Fibroblast of skin of right quadriceps (primary cell): Measurements from ENCODE around the gene MKNK1.
A peak's percentile ranks its signal among the peaks of the same experiment; 100 is the strongest.

Source experiments
- DNase-seq: peaks from one replicate; pipeline ENCODE4 v3.0.0-alpha.2; 2013

Gene MKNK1

GRCh38 chr1:46557403-46557802, 46.7 kb downstream of the MKNK1 start:
- DNase-seq, result no peak

GRCh38 chr1:46556822-46557221, 47.2 kb downstream of the MKNK1 start:
- peak; percentile 29 for DNase-seq

- DNase-seq, result no peak
Observed at GRCh38 chr1:46555826-46556619, 48.0 kb downstream of the MKNK1 start.

- no peak for DNase-seq
Observed at GRCh38 chr1:46554597-46555381, 49.3 kb downstream of the MKNK1 start.

GRCh38 chr1:46554236-46554596, 49.9 kb downstream of the MKNK1 start:
- DNase-seq, result no peak

- no peak for DNase-seq
Observed at GRCh38 chr1:46553506-46553905, 50.6 kb downstream of the MKNK1 start.

GRCh38 chr1:46552357-46553237, 51.5 kb downstream of the MKNK1 start:
- no peak for DNase-seq

- no peak for DNase-seq
Observed at GRCh38 chr1:46551597-46552095, 52.4 kb downstream of the MKNK1 start, which contains the start of gene KNCN. TSS of gene KNCN (minus strand) at chr1:46551647. CDS start at chr1:46551215, 432 bp downstream.

- DNase-seq, result no peak
Observed at GRCh38 chr1:46550751-46551231, 53.3 kb downstream of the MKNK1 start.

GRCh38 chr1:46549697-46550681, 54.1 kb downstream of the MKNK1 start:
- DNase-seq, result peak; percentile 29

- peak; percentile 54 for DNase-seq
Observed at GRCh38 chr1:46547481-46548383, 56.3 kb downstream of the MKNK1 start.

- DNase-seq, result no peak
Observed at GRCh38 chr1:46546210-46546609, 57.9 kb downstream of the MKNK1 start.

GRCh38 chr1:46545784-46546183, 58.3 kb downstream of the MKNK1 start:
- no peak for DNase-seq

- no peak for DNase-seq
Observed at GRCh38 chr1:46544561-46545240, 59.4 kb downstream of the MKNK1 start.

- no peak for DNase-seq
Observed at GRCh38 chr1:46543761-46544560, 60.1 kb downstream of the MKNK1 start.

- DNase-seq, result no peak
Observed at GRCh38 chr1:46543382-46543760, 60.7 kb downstream of the MKNK1 start.

- DNase-seq, result peak; percentile 70
Observed at GRCh38 chr1:46539972-46540371, 64.1 kb downstream of the MKNK1 start.

GRCh38 chr1:46538147-46538546, 65.9 kb downstream of the MKNK1 start:
- no peak for DNase-seq

GRCh38 chr1:46537651-46538050, 66.4 kb downstream of the MKNK1 start:
- DNase-seq, result no peak
